Stimulated activated CD4-positive, alpha-beta T cell treated with anti-CD3 and anti-CD28 coated beads, Interleukin-1b, Interleukin-23, amount 100 ng/mL, for 24 hours (primary cell): Measurements from ENCODE around the gene OR6C76.

Experiments
- DNase-seq, 4 experiments: peaks; one replicate each; pipeline ENCODE4 v3.0.0-alpha.2; 2020; ENCODE audit warnings: low read depth in 4 of 4, low spot score in 1 of 4

Gene OR6C76

GRCh38 chr12:55467836-55468235 lies 41.8 kb downstream of the OR6C76 start:
- no peak for DNase-seq

GRCh38 chr12:55469291-55469690 lies 43.2 kb downstream of the OR6C76 start:
- DNase-seq, result no peak

- DNase-seq, result no peak
Measured at GRCh38 chr12:55470088-55470829, 44.2 kb downstream of the OR6C76 start, which contains the start of gene OR6C70. TSS of gene OR6C70 (minus strand) at chr12:55470138. CDS start at chr12:55470138, 0 bp downstream.

- DNase-seq, result no peak
Measured at GRCh38 chr12:55472264-55472663, 46.2 kb downstream of the OR6C76 start.
